GM18858 (cell line): ENCODE results near the gene ADAMTS6.
"Not testable (repeated sequence)": the region's sequence is repeated elsewhere in the genome, so short reads cannot be mapped to it uniquely, and the experiment has no call there.

Source experiments
- ATAC-seq: cut with Tn5 transposase; IDR thresholded peaks from one replicate; pipeline ENCODE4 v1.9.1; 2021; ENCODE audit not compliant: unreplicated experiment

ADAMTS6 gene

DNA sequence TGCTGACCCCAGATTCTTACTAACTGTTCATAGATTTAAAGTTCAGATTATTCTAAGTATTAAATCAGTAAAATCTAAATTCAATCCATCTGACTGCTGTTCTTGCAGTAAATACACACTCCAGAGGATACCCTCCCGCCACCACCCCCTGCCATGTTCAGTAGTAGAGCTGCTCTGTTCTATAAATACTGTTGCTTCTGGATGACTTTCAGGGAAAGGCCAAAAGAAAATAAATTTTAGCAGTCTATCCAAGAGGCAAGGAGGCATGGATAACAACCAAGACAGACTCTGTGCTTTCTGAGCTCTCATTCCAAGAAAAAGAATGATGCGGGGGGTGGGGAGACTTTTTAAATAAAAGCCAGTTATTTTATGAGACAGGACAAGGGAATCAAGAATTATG lies 115.1 kb downstream of the ADAMTS6 start:
- no peak for ATAC-seq

GRCh38 chr5:65364907-65365306 lies 116.8 kb downstream of the ADAMTS6 start:
- no peak for ATAC-seq

- ATAC-seq = no peak
These were observed 118.2 kb downstream of the ADAMTS6 start for GRCh38 chr5:65363499-65363898.

- ATAC-seq = no peak
These were observed 121.7 kb downstream of the ADAMTS6 start for GRCh38 chr5:65359981-65360380.

DNA sequence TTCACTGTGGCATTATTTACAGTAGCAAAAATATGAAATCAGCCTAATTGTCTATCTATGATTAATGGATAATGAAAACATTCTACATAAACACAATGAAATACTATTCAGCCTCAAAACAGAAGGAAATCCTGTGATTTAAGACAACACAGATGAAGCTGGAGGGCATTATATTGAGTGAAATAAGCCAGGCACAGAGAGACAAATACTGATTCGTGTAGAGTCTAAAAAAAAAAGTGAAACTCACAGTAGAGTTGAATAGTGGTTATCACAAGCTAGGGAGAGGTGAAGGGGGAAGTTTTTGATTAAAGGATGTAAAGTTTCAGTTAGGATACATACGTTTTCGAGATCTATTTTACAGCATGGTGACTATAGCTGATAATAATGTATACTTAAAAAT lies 122.2 kb downstream of the ADAMTS6 start:
- ATAC-seq = no peak

GRCh38 chr5:65356274-65356673 lies 125.4 kb downstream of the ADAMTS6 start:
- ATAC-seq = no peak

GRCh38 chr5:65355301-65355700 lies 126.4 kb downstream of the ADAMTS6 start:
- ATAC-seq = no peak

DNA sequence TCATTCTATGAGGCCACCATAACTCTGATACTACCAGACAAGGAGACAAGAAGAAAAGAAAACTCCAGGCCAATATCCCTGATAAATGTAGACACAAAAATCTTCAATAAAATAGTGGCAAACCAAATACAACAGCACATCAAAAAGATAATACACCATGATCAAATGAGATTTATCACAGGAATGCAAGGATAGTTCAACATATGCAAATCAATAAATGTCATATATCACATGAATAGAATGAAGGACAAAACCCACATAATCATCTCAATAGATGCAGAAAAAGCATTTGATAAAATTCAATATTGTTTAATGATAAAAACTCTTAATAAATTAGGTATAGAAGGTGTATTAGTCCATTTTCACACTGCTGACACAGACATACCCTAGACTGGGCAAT lies 139.9 kb downstream of the ADAMTS6 start:
- no peak for ATAC-seq

DNA sequence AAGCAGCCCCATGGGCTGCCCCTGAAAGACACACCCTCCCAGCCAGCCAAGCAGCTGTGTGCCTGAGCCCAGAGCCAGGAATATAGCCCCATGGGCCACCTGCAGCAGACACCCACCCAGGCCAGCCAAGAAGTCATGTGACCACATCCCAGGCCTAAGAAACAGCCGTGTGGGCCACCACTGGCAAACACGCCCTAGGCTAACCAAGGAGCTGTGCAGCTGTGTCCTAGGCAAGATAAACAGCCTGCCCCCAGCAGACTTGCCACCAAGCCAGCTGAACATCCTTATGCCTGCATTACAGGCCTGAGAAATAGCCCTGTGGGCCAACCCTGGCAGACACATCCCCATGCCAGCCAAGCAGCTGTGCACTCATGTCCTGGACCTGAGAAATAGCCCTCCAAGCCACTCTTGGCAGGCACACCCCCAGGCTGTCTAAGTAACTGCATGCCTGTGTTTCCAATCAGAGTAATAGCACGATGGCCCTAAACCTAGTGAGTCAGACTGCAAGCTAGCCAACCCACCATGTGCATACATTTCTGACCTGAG lies 143.0 kb downstream of the ADAMTS6 start:
- no peak for ATAC-seq

GRCh38 chr5:65334077-65334476 lies 147.6 kb downstream of the ADAMTS6 start:
- no peak for ATAC-seq

DNA sequence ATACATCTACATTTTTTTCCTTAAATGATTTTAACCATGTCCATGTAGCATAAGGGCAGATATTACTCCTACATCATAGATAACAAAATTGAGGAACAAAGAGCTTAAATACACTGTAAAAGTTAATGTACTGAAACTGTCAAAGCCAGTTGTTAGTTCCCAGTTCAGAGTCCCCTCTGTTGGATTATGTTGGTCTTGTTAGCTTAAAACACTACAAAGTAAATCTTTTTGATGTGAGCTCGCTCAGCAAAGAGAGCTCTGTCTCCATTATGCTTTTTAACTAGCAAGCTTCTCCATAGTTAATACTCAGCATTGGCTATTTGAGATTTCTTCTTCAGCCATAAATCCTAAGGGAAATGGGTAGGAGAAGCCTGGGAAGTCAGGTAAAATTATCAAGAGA lies 149.1 kb downstream of the ADAMTS6 start:
- no peak for ATAC-seq

DNA sequence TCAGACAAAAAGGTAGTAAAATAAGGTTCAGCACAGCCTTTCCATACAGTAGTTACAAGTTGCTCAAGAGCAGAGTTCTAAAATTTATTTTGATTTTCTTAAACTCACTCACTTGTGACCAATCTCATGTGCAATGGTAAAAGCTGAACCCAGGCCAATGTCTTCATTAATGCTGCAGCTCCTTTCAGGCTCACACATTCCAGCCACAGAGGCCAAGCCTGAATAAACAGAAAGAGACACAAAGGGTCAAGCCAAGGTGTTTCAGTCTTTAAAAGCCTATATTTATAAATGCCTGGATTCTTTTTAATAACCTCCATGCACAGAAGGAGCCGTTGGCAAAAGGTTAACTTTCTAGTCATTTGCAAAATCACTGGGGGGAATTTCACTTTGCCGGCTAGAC lies 152.5 kb downstream of the ADAMTS6 start:
- ATAC-seq = no peak

- no peak for ATAC-seq
These were observed 154.1 kb downstream of the ADAMTS6 start for GRCh38 chr5:65327582-65327981.

- no peak for ATAC-seq
These were observed 154.8 kb downstream of the ADAMTS6 start for GRCh38 chr5:65326922-65327321.

DNA sequence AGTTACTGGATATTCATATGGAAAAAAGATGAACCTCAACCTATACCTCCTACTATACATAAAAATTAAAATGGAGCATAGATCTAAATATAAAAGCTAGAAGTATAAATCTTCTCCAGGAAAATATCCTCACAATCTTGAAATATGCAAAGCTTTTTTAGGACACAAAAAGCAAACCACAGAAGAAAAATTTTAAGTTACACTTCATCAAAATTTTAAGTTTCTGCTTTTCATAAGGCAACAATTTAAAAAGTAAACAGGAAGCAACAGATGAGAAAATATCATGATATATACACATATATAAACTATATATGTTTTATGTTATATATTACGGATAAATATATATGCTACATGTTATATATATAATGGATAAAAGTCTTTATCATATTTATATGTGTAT lies 157.5 kb downstream of the ADAMTS6 start:
- no peak for ATAC-seq

DNA sequence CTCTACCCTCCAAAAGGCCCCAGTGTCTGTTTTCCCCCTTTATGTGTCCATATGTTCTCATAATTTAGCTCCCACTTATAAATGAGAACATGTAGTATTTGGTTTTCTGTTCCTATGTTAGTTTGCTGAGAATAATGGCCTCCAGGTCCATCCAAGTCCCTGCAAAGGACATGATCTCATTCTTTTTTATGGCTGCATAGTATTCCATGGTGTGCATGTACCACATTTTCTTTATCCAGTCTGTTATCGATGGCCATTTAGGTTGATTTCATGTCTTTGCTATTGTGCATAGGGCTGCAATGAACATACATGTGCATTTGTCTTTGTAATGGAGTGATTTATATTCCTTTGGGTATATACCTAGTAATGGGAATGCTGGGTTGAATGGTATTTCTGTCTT lies 161.0 kb downstream of the ADAMTS6 start:
- ATAC-seq = not testable (repeated sequence)

- no peak for ATAC-seq
These were observed 161.5 kb downstream of the ADAMTS6 start for GRCh38 chr5:65320250-65320649.

GRCh38 chr5:65307931-65308330 lies 173.8 kb downstream of the ADAMTS6 start:
- ATAC-seq = no peak

GRCh38 chr5:65307088-65307487 lies 174.6 kb downstream of the ADAMTS6 start:
- ATAC-seq = no peak

DNA sequence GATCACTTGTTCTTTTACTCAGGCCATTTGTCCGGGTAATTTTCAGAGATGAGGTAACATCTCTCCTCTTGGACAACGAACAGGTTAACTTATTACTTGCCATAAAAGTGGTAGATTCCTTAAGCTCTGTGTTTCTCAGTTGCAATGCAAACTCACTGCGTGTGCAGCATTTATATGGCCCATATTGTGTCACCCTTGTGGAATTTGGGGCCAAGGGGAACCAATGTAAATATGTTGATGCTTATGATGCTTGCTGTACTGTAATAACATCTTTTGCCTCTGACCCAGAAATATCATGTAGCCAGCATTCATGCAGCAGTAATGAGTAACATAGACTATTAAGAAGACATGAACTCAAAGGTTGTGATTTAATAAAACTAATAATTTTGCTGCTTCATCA lies 175.8 kb downstream of the ADAMTS6 start:
- ATAC-seq = no peak

DNA sequence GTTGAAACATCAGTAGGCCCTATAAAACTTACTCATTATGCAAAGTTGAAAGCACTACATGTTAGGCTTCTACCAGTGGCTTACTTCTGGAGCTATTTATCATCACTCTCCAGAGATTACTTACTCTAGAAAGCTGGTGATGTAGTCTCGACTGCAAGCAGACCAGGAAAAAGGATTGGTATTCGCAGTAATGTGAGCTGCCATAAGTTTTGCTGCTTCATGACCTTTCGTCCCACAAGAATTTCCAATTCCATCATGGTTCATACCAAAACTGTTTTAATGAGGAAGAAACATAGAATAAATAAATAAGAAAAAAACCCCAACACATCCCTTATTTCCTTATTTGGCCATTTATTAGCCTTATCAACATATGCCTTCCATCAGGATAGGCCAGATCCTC lies 181.9 kb downstream of the ADAMTS6 start:
- no peak for ATAC-seq

DNA sequence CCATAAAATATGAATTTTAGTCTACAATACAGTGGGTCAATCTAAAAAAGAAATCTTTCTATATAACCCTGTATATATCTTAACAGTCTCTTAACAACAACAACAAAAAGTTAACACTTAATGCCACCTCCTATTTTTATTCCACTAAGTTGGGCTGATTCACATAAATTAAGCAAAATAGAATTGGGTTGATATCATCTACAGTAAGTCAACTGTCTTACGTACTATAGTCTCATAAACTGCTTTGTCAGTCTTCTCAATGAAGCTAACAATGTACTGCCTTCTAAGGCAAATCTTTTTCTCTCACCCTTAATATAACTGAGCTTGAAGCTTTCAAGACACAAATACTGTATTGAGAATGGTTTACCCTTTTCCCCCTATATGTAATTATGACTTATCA lies 185.7 kb downstream of the ADAMTS6 start:
- ATAC-seq = no peak

GRCh38 chr5:65292196-65292595 lies 189.5 kb downstream of the ADAMTS6 start:
- ATAC-seq = no peak

DNA sequence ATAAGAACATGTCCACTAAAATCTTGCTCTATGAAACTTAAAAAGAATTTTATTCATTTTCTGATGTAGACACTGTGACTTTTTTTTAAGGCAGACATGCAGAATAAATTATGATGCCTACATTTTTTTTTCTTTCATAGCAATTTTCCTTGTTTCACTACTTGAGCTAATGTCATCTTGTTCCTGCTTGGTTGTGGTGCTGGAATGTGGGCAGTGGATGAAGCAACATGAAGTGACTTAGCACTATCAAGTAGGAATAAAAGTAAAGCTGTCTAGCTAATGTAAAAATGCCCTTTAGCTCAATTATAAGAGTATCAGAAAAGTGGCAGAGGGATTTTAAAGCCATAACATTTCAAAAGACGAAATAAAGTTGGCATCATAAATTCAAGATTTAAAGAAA lies 191.0 kb downstream of the ADAMTS6 start:
- ATAC-seq = no peak
